Inflammatory macrophage (primary cell): ENCODE data around the gene TEX55.
"Not testable (repeated sequence)": the region's sequence is repeated elsewhere in the genome, so short reads cannot be mapped to it uniquely, and the experiment has no call there.

Experiments used
- DNase-seq, 2 donors: peaks; one replicate each; pipeline ENCODE4 v3.0.0-alpha.2; 2020 to 2022
- total RNA-seq, 18 experiments: gene quantifications; one replicate each; lab custom pipeline; 2026; ENCODE audit warnings: mixed read lengths in 6 of 18, inconsistent platforms in 2 of 18; lab: John Stamatoyannopoulos, UW

TEX55 gene
- 0 to 0.07 (median 0) reads per million in 18 experiments for total RNA-seq

- peak; percentile 3 to 9 for DNase-seq
Observed at GRCh38 chr3:119145500-119146167, at the start of gene TEX55. Gene TEX55, plus strand, starts transcription at chr3:119146165. Its CDS starts 25 bp downstream, at chr3:119146190.

- no peak for DNase-seq
Observed at GRCh38 chr3:119098003-119098402, 48.0 kb upstream of the TEX55 start.

- DNase-seq = peak; percentile 32 to 38
Observed at GRCh38 chr3:119098619-119099222, 47.2 kb upstream of the TEX55 start.

GRCh38 chr3:119099785-119100184 is 46.2 kb upstream of the TEX55 start:
- DNase-seq = no peak

- DNase-seq = no peak
Observed at GRCh38 chr3:119104031-119104430, 41.9 kb upstream of the TEX55 start.

GRCh38 chr3:119118330-119118729 is 27.6 kb upstream of the TEX55 start:
- DNase-seq = not testable (repeated sequence)

- DNase-seq = no peak
Observed at GRCh38 chr3:119120480-119120879, 25.5 kb upstream of the TEX55 start.

- no peak for DNase-seq
Observed at GRCh38 chr3:119122350-119122749, 23.6 kb upstream of the TEX55 start.

GRCh38 chr3:119125342-119125741 is 20.6 kb upstream of the TEX55 start:
- DNase-seq = no peak

GRCh38 chr3:119125742-119126504 is 20.0 kb upstream of the TEX55 start:
- DNase-seq = no peak

GRCh38 chr3:119130291-119130690 is 15.7 kb upstream of the TEX55 start:
- not testable (repeated sequence) for DNase-seq

GRCh38 chr3:119132291-119132690 is 13.7 kb upstream of the TEX55 start:
- not testable (repeated sequence) for DNase-seq

GRCh38 chr3:119139360-119139759 is 6.6 kb upstream of the TEX55 start:
- not testable (repeated sequence) for DNase-seq

GRCh38 chr3:119140466-119140865 is 5.5 kb upstream of the TEX55 start:
- DNase-seq = no peak

- no peak for DNase-seq
Observed at GRCh38 chr3:119145128-119145499, 851 bp upstream of the TEX55 start.

- no peak for DNase-seq
Observed at GRCh38 chr3:119146578-119147375, 812 bp downstream of the TEX55 start.

- no peak for DNase-seq
Observed at GRCh38 chr3:119147494-119147893, 1.5 kb downstream of the TEX55 start.

GRCh38 chr3:119148493-119149180 is 2.7 kb downstream of the TEX55 start:
- no peak for DNase-seq

GRCh38 chr3:119149484-119149883 is 3.5 kb downstream of the TEX55 start:
- DNase-seq = no peak

- no peak for DNase-seq
Observed at GRCh38 chr3:119156868-119157267, 10.9 kb downstream of the TEX55 start.

GRCh38 chr3:119157971-119158370 is 12.0 kb downstream of the TEX55 start:
- DNase-seq = no peak

GRCh38 chr3:119160361-119160760 is 14.4 kb downstream of the TEX55 start:
- no peak for DNase-seq
